Gastroesophageal sphincter (tissue), 3 donors: Measurements from ENCODE around the gene NR4A3.

Source experiments
- POLR2A ChIP-seq, 2 donors: fragments of 450-650 bp; IDR thresholded peaks; one replicate each; pipeline ENCODE4 v1.6.1; 2017; ENCODE audit warnings: antibody characterized with exemption in 2 of 2, mild to moderate bottlenecking in 2 of 2, moderate library complexity in 1 of 2
- TF ChIP-seq, protein P1 (sequence below), 4 experiments: fragments of 200-600 bp in 2 of 4; fragments of 450-650 bp in 2 of 4; sonication (generic) in 1 of 4; IDR thresholded peaks; one replicate each; pipeline ENCODE4 v1.5.1; 2017 to 2019; ENCODE audit warnings: antibody characterized with exemption in 4 of 4, mild to moderate bottlenecking in 2 of 4, moderate library complexity in 2 of 4

DNA sequence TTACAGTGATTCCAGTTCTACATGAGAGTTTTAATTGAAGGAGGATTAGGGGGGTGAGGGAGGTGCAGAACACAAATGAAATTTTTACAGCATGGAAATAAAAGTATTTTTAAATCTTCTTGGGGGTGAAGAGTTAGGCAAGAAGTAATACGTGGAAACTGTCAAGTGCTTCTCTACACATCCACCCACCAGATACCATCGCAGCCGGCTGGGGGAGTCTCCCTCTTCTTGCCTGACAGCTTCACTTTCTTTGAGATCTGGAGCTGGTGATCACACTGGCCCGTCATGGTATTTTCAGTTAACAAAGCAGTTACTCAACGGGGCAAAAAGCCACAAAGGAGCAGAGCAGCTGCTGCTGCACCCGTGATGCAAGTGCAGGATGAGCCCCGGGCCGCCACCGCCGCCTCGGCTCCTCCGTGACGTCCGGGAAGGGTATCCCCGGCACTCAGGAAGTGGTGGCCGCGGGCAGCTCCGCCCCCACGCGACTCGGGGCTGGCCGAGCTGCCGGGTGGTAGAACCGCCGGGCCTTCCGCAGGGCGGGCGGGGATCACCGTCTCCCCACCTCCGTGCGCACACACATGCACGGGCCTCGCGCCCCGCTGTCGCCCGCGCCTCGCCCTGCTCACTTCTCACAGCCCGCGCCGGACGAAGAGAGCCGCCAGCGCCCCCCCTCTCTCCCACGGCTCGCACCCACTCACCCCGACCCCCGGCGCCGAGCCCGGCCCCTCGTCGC is 2.4 kb upstream of the NR4A3 start:
- TF ChIP-seq POLR2A (IDR thresholded peaks at IDR 0.05), result peak; percentile 88 to 89
- TF ChIP-seq, protein P1, sequence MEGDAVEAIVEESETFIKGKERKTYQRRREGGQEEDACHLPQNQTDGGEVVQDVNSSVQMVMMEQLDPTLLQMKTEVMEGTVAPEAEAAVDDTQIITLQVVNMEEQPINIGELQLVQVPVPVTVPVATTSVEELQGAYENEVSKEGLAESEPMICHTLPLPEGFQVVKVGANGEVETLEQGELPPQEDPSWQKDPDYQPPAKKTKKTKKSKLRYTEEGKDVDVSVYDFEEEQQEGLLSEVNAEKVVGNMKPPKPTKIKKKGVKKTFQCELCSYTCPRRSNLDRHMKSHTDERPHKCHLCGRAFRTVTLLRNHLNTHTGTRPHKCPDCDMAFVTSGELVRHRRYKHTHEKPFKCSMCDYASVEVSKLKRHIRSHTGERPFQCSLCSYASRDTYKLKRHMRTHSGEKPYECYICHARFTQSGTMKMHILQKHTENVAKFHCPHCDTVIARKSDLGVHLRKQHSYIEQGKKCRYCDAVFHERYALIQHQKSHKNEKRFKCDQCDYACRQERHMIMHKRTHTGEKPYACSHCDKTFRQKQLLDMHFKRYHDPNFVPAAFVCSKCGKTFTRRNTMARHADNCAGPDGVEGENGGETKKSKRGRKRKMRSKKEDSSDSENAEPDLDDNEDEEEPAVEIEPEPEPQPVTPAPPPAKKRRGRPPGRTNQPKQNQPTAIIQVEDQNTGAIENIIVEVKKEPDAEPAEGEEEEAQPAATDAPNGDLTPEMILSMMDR (IDR thresholded peaks at IDR 0.05), result peak in 2 of 4 experiments; percentile 1 to 29
